Lower lobe of right lung (tissue), 2 donors: Measurements from ENCODE around the gene TNFRSF9. TPM values are rescaled to one million over a fixed set of nuclear protein-coding genes. Genes with fewer than 3 reads are reported as not detected.
"Not testable (repeated sequence)": the region's sequence is repeated elsewhere in the genome, so short reads cannot be mapped to it uniquely, and the experiment has no call there.

Experiments
- ATAC-seq, 2 donors: fragments of 200-7000 bp; cut with Tn5 transposase; one replicate each; pipeline ENCODE4 v1.9.1; 2020 to 2022; ENCODE audit warnings: mild to moderate bottlenecking in 2 of 2, moderate library complexity in 2 of 2
- DNase-seq: peaks from one replicate; pipeline ENCODE4 v3.0.0-alpha.2; 2020
- H3K27ac ChIP-seq: fragments of 200-600 bp; one replicate; pipeline ENCODE4 v1.8.0; 2022
- H3K27me3 ChIP-seq: fragments of 200-600 bp; one replicate; pipeline ENCODE4 v1.8.0; 2022; ENCODE audit warnings: low read depth
- H3K36me3 ChIP-seq: fragments of 200-600 bp; one replicate; pipeline ENCODE4 v1.8.0; 2022; ENCODE audit warnings: mild to moderate bottlenecking
- H3K4me1 ChIP-seq: fragments of 200-600 bp; one replicate; pipeline ENCODE4 v1.8.0; 2022
- H3K4me3 ChIP-seq: fragments of 200-600 bp; one replicate; pipeline ENCODE4 v1.8.0; 2022; ENCODE audit warnings: mild to moderate bottlenecking
- H3K9me3 ChIP-seq: fragments of 200-600 bp; one replicate; pipeline ENCODE4 v1.8.0; 2022
- CTCF ChIP-seq: fragments of 200-600 bp; IDR thresholded peaks from one replicate; pipeline ENCODE4 v1.8.0; 2022; ENCODE audit warnings: antibody characterized with exemption, mild to moderate bottlenecking
- intact Hi-C: fragments of 100-400 bp; cut with DNase I; formaldehyde crosslinking; loops from one replicate; pipeline ENCODE4 v1.11.0; 2022
- total RNA-seq: library from RNA; stranded (reverse); fragmentation: NEBNext Ultra II Directional; extraction: Animal tissue kit (Norgen Biotek cat#: 25700); gene quantifications from one replicate; pipeline ENCODE4 v1.2.1, GENCODE V29; 2021
- donor health status: DM: no; HTN: yes; CAD: no; lungs with severe emphysema.

Gene TNFRSF9
- total RNA-seq, 1 donor from 2014 or later, result 0.47 TPM

DNA sequence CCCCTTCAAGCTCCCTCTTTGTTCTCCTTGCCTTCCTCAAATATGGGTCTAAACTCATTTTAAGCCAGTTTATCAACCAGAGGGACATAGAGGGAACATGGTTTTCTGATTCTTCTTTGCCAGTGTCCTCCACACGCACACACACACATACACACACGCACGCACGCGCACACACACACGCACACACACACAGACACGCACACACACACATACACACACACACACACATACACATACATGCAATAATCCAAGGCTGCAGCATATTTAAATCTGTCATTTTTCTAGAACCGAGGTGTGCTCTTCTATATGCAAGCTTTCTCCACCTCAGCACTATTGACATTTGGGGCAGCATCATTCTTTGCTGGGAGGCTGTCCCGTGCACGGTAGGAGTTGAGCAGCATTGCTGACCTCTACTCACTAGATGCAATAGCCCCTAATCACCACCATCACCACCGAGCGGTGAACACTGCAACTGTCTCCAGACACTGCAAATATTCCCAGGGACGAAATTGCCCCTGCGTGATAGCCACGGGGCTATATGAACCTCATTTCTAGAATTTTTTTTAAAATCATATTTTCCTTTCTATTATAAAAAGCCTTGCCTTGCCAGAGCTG lies 8.0 kb downstream of the TNFRSF9 start:
- no peaks in the 10 kb centered on the region for H3K36me3 ChIP-seq
- H3K27me3 ChIP-seq, result peaks cover 7% of the 10 kb centered on the region
- no peak for TF ChIP-seq CTCF
- intact Hi-C loops, result no loop called here
- ATAC-seq, result no peak
- H3K27ac ChIP-seq, result no peak overlapping the region
- no peak overlapping the region for H3K4me3 ChIP-seq
- no peaks in the 10 kb centered on the region for H3K4me1 ChIP-seq
- DNase-seq, result no peak
- H3K9me3 ChIP-seq, result no peaks in the 10 kb centered on the region

GRCh38 chr1:7931446-7931812 lies 9.2 kb downstream of the TNFRSF9 start:
- ATAC-seq (no peak), DNase-seq (no peak)
- intact Hi-C loops, result no loop called here
- TF ChIP-seq CTCF, result no peak
- Histone ChIP-seq H3K4me1 (no peaks in the 10 kb centered on the region), H3K27me3 (no peaks in the 10 kb centered on the region), H3K36me3 (no peaks in the 10 kb centered on the region), H3K4me3 (no peak overlapping the region), H3K27ac (no peak overlapping the region), H3K9me3 (no peaks in the 10 kb centered on the region)

GRCh38 chr1:7930645-7931445 lies 9.8 kb downstream of the TNFRSF9 start:
- DNase-seq, result no peak
- intact Hi-C loops, result no loop called here
- Histone ChIP-seq H3K27ac (no peak overlapping the region), H3K27me3 (peaks cover 2% of the 10 kb centered on the region), H3K4me1 (no peaks in the 10 kb centered on the region), H3K9me3 (no peaks in the 10 kb centered on the region), H3K36me3 (no peaks in the 10 kb centered on the region), H3K4me3 (no peak overlapping the region)
- no peak for TF ChIP-seq CTCF
- peak in 1 of 2 donors; percentile 28 for ATAC-seq

DNA sequence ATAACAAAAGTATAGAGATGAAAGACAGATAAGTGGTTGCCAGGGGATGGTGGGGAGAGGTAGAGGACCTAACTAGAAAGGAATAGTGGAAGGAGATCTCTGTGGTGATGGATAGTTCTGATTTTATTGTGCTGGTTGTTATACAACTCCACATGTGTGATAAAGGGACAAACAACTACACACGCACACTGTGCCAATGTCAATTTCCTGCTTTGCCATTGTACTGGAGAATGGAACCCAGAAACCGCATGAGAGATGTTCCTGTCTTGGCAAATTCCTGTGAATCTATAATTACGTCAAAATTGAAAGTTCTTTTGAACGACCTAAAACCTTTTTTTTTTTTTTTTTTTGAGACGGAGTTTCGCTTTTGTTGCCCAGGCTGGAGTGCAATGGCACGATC lies 11.0 kb downstream of the TNFRSF9 start:
- ATAC-seq (no peak), DNase-seq (no peak)
- no peak overlapping the region for H3K27ac ChIP-seq
- no peak overlapping the region for H3K4me3 ChIP-seq
- H3K27me3 ChIP-seq, result peaks cover 4% of the 10 kb centered on the region
- no peaks in the 10 kb centered on the region for H3K9me3 ChIP-seq
- TF ChIP-seq CTCF, result no peak
- H3K36me3 ChIP-seq, result no peaks in the 10 kb centered on the region
- intact Hi-C loops, result no loop called here
- H3K4me1 ChIP-seq, result no peaks in the 10 kb centered on the region

GRCh38 chr1:7928247-7928646 lies 12.4 kb downstream of the TNFRSF9 start:
- no peak for DNase-seq
- no peaks in the 10 kb centered on the region for H3K9me3 ChIP-seq
- no peak overlapping the region for H3K27ac ChIP-seq
- peaks cover 4% of the 10 kb centered on the region for H3K27me3 ChIP-seq
- ATAC-seq, result no peak
- no peak overlapping the region for H3K4me3 ChIP-seq
- H3K36me3 ChIP-seq, result no peaks in the 10 kb centered on the region
- TF ChIP-seq CTCF, result no peak
- no peaks in the 10 kb centered on the region for H3K4me1 ChIP-seq
- intact Hi-C loops, result no loop called here

GRCh38 chr1:7927061-7927460 lies 13.6 kb downstream of the TNFRSF9 start:
- H3K9me3 ChIP-seq, H3K27me3 ChIP-seq, H3K36me3 ChIP-seq, H3K4me3 ChIP-seq, intact Hi-C loops, ATAC-seq, H3K27ac ChIP-seq, DNase-seq, H3K4me1 ChIP-seq: not testable (repeated sequence)
